ENCODE measurements around the gene ALDH16A1. TPM values are rescaled to one million over a fixed set of nuclear protein-coding genes. Genes with fewer than 3 reads are reported as not detected.

ALDH16A1 gene
- total and polyA plus RNA-seq, 2 of the 8 experiments (the other 6 are each of a cell fraction or from before 2014, with no cell fraction given): 30.5 to 34.3 TPM

- TF ChIP-seq ATF3 (IDR thresholded peaks at IDR 0.05; ENCODE audit: insufficient read depth, low read depth, low read length) (no peak), SP4 (IDR thresholded peaks at IDR 0.05; ENCODE audit: low read length) (no peak), CHD7 (IDR thresholded peaks at IDR 0.05; ENCODE audit: insufficient replicate concordance, low read length) (no peak), MAX (IDR thresholded peaks at IDR 0.05) (peak; percentile 93), EGR1 (IDR thresholded peaks at IDR 0.05; ENCODE audit: borderline replicate concordance, low read depth, low read length) (no peak), SIRT6 (IDR thresholded peaks at IDR 0.05; ENCODE audit: low read length) (no peak), ATF2 (IDR thresholded peaks at IDR 0.05; ENCODE audit: low read length) (no peak), CHD2 (IDR thresholded peaks at IDR 0.05; ENCODE audit: low read length) (no peak), TEAD4 (IDR thresholded peaks at IDR 0.05; ENCODE audit: low read depth, low read length) (no peak)
These were observed 25.0 kb upstream of the ALDH16A1 start (continued) for GRCh38 chr19:49427855-49428546.

Data from H1 (cell line).